Caco-2 (cell line): ENCODE data around the gene CAPN5. TPM values are rescaled to one million over a fixed set of nuclear protein-coding genes. Genes with fewer than 3 reads are reported as not detected.

Experiments used
- BruUV-seq: library from RNA; stranded (reverse); fragments of 400-500 nt; replicated peaks from 2 replicates; lab custom pipeline; 2021; lab: Mats Ljungman, UMichigan
- CTCF ChIA-PET: fragments of 300-600 bp; sonication (Branson Sonifier 250); formaldehyde crosslinking; loops from one replicate; lab custom pipeline; 2022; ENCODE audit warnings: antibody characterized with exemption; lab: Charles Lee
- POLR2A ChIA-PET: fragments of 300-600 bp; sonication (Branson Sonifier 250); formaldehyde crosslinking; loops from one replicate; lab custom pipeline; 2022; ENCODE audit warnings: antibody characterized with exemption; lab: Charles Lee
- DNase-seq, 2 experiments: peaks; one replicate each; pipeline versions ENCODE4 v3.0.0 to v3.0.0-alpha.2; 2020 to 2022
- H3K27me3 ChIP-seq: replicated peaks from 2 replicates; pipeline ENCODE4 v1.6.0; 2011; ENCODE audit warnings: low read length; ENCODE audit not compliant: control insufficient read depth, insufficient read depth
- H3K36me3 ChIP-seq: 2 replicates; pipeline ENCODE4 v1.5.1; 2011; ENCODE audit warnings: low read length; ENCODE audit not compliant: control insufficient read depth, insufficient read depth
- H3K4me1 ChIP-seq: fragments of 250-450 bp; sonication (Bioruptor Pico); 2 replicates; pipeline ENCODE4 v1.5.1; 2020; ENCODE audit warnings: mild to moderate bottlenecking
- H3K4me3 ChIP-seq: 2 replicates; pipeline ENCODE4 v1.5.1; 2011; ENCODE audit warnings: low read depth, mild to moderate bottlenecking, control low read depth, low read length
- H3K9me3 ChIP-seq: fragments of 250-450 bp; sonication (Bioruptor Pico); 2 replicates; pipeline ENCODE4 v1.5.1; 2020; ENCODE audit warnings: mild to moderate bottlenecking, moderate library complexity
- H3K27ac Mint-ChIP-seq: one replicate; pipeline ENCODE4 v1.8.0; 2022; ENCODE audit warnings: mixed read lengths; ENCODE audit not compliant: unreplicated experiment
- H3K27me3 Mint-ChIP-seq: one replicate; pipeline ENCODE4 v1.8.0; 2022; ENCODE audit warnings: mixed read lengths; ENCODE audit not compliant: insufficient read depth, unreplicated experiment
- H3K36me3 Mint-ChIP-seq: one replicate; pipeline ENCODE4 v1.8.0; 2022; ENCODE audit warnings: mild to moderate bottlenecking, mixed read lengths; ENCODE audit not compliant: insufficient read depth, unreplicated experiment
- H3K4me1 Mint-ChIP-seq: one replicate; pipeline ENCODE4 v1.8.0; 2022; ENCODE audit warnings: low read depth, mixed read lengths; ENCODE audit not compliant: unreplicated experiment
- H3K4me3 Mint-ChIP-seq: one replicate; pipeline ENCODE4 v1.8.0; 2022; ENCODE audit warnings: mild to moderate bottlenecking, moderate library complexity, mixed read lengths; ENCODE audit not compliant: unreplicated experiment
- H3K9me3 Mint-ChIP-seq: one replicate; pipeline ENCODE4 v1.8.0; 2022; ENCODE audit warnings: mixed read lengths; ENCODE audit not compliant: unreplicated experiment
- CTCF ChIP-seq, 2 experiments: fragments of 200-600 bp in 1 of 2; IDR thresholded peaks; 1 replicate in 1 of 2; 2 replicates in 1 of 2; pipeline versions ENCODE4 v1.5.1 to v1.8.0; 2011 to 2022; ENCODE audit warnings: antibody characterized with exemption in 1 of 2, control low read depth in 1 of 2, inconsistent platforms in 1 of 2, low read depth in 1 of 2, low read length in 1 of 2, mild to moderate bottlenecking in 1 of 2, moderate library complexity in 1 of 2; ENCODE audit not compliant: insufficient read depth in 1 of 2, severe bottlenecking in 1 of 2, unreplicated experiment in 1 of 2
- intact Hi-C: fragments of 100-400 bp; cut with micrococcal nuclease; formaldehyde crosslinking; loops from one replicate; pipeline ENCODE4 v1.10.0; 2022; ENCODE audit not compliant: unreplicated experiment
- total RNA-seq: library from RNA; stranded (reverse); gene quantifications from 2 replicates; pipeline ENCODE4 v1.2.3, GENCODE V29; 2022

The CAPN5 gene
- total RNA-seq, 1 experiment from 2014 or later, result 21.2 TPM

GRCh38 chr11:77154381-77155081, 87.8 kb downstream of the CAPN5 start:
- ChIA-PET CTCF (no interaction called here), POLR2A (no interaction called here)
- no peak for TF ChIP-seq CTCF (IDR thresholded peaks at IDR 0.05; ENCODE audit: insufficient read depth in 1 of 2, low read depth in 1 of 2, low read length in 1 of 2, severe bottlenecking in 1 of 2, unreplicated experiment in 1 of 2)
- no peaks in the 10 kb centered on the region for H3K9me3 ChIP-seq
- Mint-ChIP-seq H3K27me3 (no peaks in the 10 kb centered on the region), H3K27ac (no peak overlapping the region), H3K4me3 (no peak overlapping the region), H3K4me1 (peaks cover 9% of the 10 kb centered on the region), H3K9me3 (no peaks in the 10 kb centered on the region), H3K36me3 (no peaks in the 10 kb centered on the region)
- BruUV-seq, result no TSS peak
- peaks cover 6% of the 10 kb centered on the region; the same call in 1 of the 2 replicates for H3K4me1 ChIP-seq
- no peaks in the 10 kb centered on the region for H3K27me3 ChIP-seq
- no peak for DNase-seq
- no peaks in the 10 kb centered on the region for H3K36me3 ChIP-seq
- H3K4me3 ChIP-seq, result no peak overlapping the region
- intact Hi-C loops, result no loop called here

- H3K4me1 ChIP-seq, result peaks cover 6% of the 10 kb centered on the region; the same call in 1 of the 2 replicates
- no peak for DNase-seq
- TF ChIP-seq CTCF (IDR thresholded peaks at IDR 0.05; ENCODE audit: insufficient read depth in 1 of 2, low read depth in 1 of 2, low read length in 1 of 2, severe bottlenecking in 1 of 2, unreplicated experiment in 1 of 2), result no peak
- no peaks in the 10 kb centered on the region for H3K9me3 ChIP-seq
- H3K4me3 ChIP-seq, result no peak overlapping the region
- ChIA-PET POLR2A (no interaction called here), CTCF (no interaction called here)
- H3K27me3 ChIP-seq, result no peaks in the 10 kb centered on the region
- no peaks in the 10 kb centered on the region for H3K36me3 ChIP-seq
- Mint-ChIP-seq H3K9me3 (no peaks in the 10 kb centered on the region), H3K27ac (no peak overlapping the region), H3K27me3 (no peaks in the 10 kb centered on the region), H3K36me3 (no peaks in the 10 kb centered on the region), H3K4me3 (no peak overlapping the region), H3K4me1 (peaks cover 9% of the 10 kb centered on the region)
- no TSS peak for BruUV-seq
- intact Hi-C loops, result no loop called here
Measured at GRCh38 chr11:77155082-77155475, 88.3 kb downstream of the CAPN5 start.

- H3K4me3 ChIP-seq, result no peak overlapping the region
- no peaks in the 10 kb centered on the region for H3K9me3 ChIP-seq
- H3K4me1 ChIP-seq, result peaks cover 6% of the 10 kb centered on the region; the same call in 1 of the 2 replicates
- Mint-ChIP-seq H3K36me3 (no peaks in the 10 kb centered on the region), H3K27me3 (no peaks in the 10 kb centered on the region), H3K4me1 (peaks cover 9% of the 10 kb centered on the region), H3K9me3 (no peaks in the 10 kb centered on the region), H3K27ac (no peak overlapping the region), H3K4me3 (no peak overlapping the region)
- intact Hi-C loops, result no loop called here
- DNase-seq, result no peak
- no peaks in the 10 kb centered on the region for H3K27me3 ChIP-seq
- ChIA-PET POLR2A (no interaction called here), CTCF (interaction anchor here (0.7 kb wide), 1 partner anchor 109 kb away, joined by 4 read pairs; no protein-coding TSS in a partner anchor)
- no TSS peak for BruUV-seq
- no peaks in the 10 kb centered on the region for H3K36me3 ChIP-seq
- TF ChIP-seq CTCF (IDR thresholded peaks at IDR 0.05; ENCODE audit: insufficient read depth in 1 of 2, low read depth in 1 of 2, low read length in 1 of 2, severe bottlenecking in 1 of 2, unreplicated experiment in 1 of 2), result no peak
Measured at GRCh38 chr11:77155556-77156130, 88.9 kb downstream of the CAPN5 start.
